Smooth muscle cell (in vitro differentiated cells): ENCODE data around the gene CFAP99. TPM values are rescaled to one million over a fixed set of nuclear protein-coding genes. Genes with fewer than 3 reads are reported as not detected.

Source experiments
- DNase-seq: peaks from one replicate; lab custom pipeline; 2025; ENCODE audit not compliant: unreplicated experiment; lab: John Stamatoyannopoulos, UW
- H2AFZ ChIP-seq: fragments of 200-600 bp; sonication (generic); 2 replicates; pipeline ENCODE4 v1.6.0; 2016; ENCODE audit warnings: antibody characterized with exemption, low read depth, mild to moderate bottlenecking
- H3F3A ChIP-seq: fragments of 200-600 bp; sonication (generic); 2 replicates; pipeline ENCODE4 v1.6.0; 2017; ENCODE audit warnings: antibody characterized with exemption, low read depth
- H3K27ac ChIP-seq: fragments of 200-600 bp; sonication (generic); 2 replicates; pipeline ENCODE4 v1.5.1; 2016; ENCODE audit warnings: low read depth, mild to moderate bottlenecking
- H3K27me3 ChIP-seq: fragments of 200-600 bp; sonication (generic); 2 replicates; pipeline ENCODE4 v1.6.1; 2016; ENCODE audit warnings: low read depth, mild to moderate bottlenecking
- H3K36me3 ChIP-seq: fragments of 200-600 bp; sonication (generic); 2 replicates; pipeline ENCODE4 v1.5.1; 2016; ENCODE audit warnings: low read depth
- H3K4me1 ChIP-seq: fragments of 200-600 bp; sonication (generic); 2 replicates; pipeline ENCODE4 v1.5.1; 2016; ENCODE audit warnings: low read depth
- H3K4me2 ChIP-seq: fragments of 200-600 bp; sonication (generic); 2 replicates; pipeline ENCODE4 v1.6.0; 2016; ENCODE audit warnings: mild to moderate bottlenecking
- H3K4me3 ChIP-seq: fragments of 200-600 bp; sonication (generic); 2 replicates; pipeline ENCODE4 v1.5.1; 2016; ENCODE audit warnings: mild to moderate bottlenecking
- H3K79me2 ChIP-seq: fragments of 200-600 bp; sonication (generic); 2 replicates; pipeline ENCODE4 v1.6.0; 2016; ENCODE audit warnings: low read depth, mild to moderate bottlenecking
- H3K9ac ChIP-seq: fragments of 200-600 bp; sonication (generic); 2 replicates; pipeline ENCODE4 v1.6.0; 2016; ENCODE audit warnings: low read depth
- H3K9me3 ChIP-seq: fragments of 200-600 bp; sonication (generic); replicated peaks from 2 replicates; pipeline ENCODE4 v1.5.1; 2016; ENCODE audit warnings: low read depth
- H4K20me1 ChIP-seq: fragments of 200-600 bp; sonication (generic); 2 replicates; pipeline ENCODE4 v1.6.0; 2016; ENCODE audit warnings: low read depth
- WGBS: methylation state at CpG from one replicate; pipeline ENCODE4 v1.1.7; 2016; ENCODE audit warnings: low lambda C conversion rate; 5-methylcytosine and 5-hydroxymethylcytosine counted together
- polyA plus RNA-seq: library from polyadenylated mRNA; unstranded; fragments of >200 nt; fragmentation: Nextera tagmentation; extraction: Ambion mirVana; gene quantifications from 2 replicates; pipeline ENCODE4 v1.2.1, GENCODE V29; 2016
- total RNA-seq: library from RNA; depleted of rRNA; stranded (reverse); fragments of >200 nt; gene quantifications from 2 replicates; pipeline ENCODE4 v1.2.3, GENCODE V29; 2014
- TF ChIP-seq, protein P1 (sequence below): fragments of 200-600 bp; sonication (generic); IDR thresholded peaks from 2 replicates; pipeline ENCODE4 v1.5.1; 2017; ENCODE audit warnings: borderline replicate concordance, mild to moderate bottlenecking, antibody characterized with exemption; ENCODE audit not compliant: insufficient read depth, poor library complexity, severe bottlenecking

Gene CFAP99
- total and polyA plus RNA-seq, 2 experiments from 2014 or later, result not detected

DNA sequence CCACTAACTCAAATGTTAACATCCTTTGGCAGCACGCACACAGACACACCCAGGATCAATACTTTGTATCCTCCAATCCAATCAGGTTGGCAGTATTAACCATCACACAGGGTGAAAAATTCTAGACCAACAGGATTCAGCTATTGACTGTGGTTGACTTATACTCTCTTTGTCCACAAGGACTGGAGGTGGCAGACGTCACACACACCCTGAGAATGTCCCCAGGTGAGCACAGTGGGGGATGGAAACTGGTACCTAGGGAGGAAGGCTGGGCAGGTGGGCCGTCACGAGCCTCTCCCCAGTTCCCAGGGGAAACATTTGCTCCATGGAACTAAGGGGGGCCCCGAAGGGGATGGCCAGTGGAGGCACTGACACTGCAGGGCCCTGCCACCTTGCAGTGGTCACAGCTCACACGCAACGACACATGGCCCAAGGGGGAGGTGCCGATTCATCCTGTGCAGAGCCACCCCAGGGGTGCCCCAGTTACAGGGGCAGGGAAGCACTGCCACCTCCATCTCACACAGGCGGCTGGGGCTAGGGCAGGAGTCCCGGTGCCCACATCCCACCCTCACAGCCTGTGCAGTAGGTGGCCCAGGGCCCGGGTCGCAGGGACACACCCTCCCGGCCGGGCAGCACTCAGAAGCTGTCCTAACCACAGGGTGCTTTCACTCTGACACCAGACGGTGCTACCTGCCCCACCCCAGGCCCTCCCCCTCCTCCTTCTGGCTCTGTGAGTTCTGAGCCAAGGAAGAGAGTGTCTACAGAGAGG is 17.7 kb upstream of the CFAP99 start:
- H3K79me2 ChIP-seq, result no peaks in the 10 kb centered on the region
- no peak overlapping the region for H3K9ac ChIP-seq
- no peaks in the 10 kb centered on the region for H3K9me3 ChIP-seq
- no peak overlapping the region for H3K4me2 ChIP-seq
- H2AFZ ChIP-seq, result no peak overlapping the region
- no peaks in the 10 kb centered on the region for H3K36me3 ChIP-seq
- no peak for DNase-seq
- 90% methylated on average over 15 of the region's 15 CpGs for WGBS
- TF ChIP-seq, protein P1, sequence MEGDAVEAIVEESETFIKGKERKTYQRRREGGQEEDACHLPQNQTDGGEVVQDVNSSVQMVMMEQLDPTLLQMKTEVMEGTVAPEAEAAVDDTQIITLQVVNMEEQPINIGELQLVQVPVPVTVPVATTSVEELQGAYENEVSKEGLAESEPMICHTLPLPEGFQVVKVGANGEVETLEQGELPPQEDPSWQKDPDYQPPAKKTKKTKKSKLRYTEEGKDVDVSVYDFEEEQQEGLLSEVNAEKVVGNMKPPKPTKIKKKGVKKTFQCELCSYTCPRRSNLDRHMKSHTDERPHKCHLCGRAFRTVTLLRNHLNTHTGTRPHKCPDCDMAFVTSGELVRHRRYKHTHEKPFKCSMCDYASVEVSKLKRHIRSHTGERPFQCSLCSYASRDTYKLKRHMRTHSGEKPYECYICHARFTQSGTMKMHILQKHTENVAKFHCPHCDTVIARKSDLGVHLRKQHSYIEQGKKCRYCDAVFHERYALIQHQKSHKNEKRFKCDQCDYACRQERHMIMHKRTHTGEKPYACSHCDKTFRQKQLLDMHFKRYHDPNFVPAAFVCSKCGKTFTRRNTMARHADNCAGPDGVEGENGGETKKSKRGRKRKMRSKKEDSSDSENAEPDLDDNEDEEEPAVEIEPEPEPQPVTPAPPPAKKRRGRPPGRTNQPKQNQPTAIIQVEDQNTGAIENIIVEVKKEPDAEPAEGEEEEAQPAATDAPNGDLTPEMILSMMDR, result no peak
- no peaks in the 10 kb centered on the region for H3K27me3 ChIP-seq
- H3K27ac ChIP-seq, result no peak overlapping the region
- H3K4me3 ChIP-seq, result no peak overlapping the region
- H3K4me1 ChIP-seq, result peaks cover 7% of the 10 kb centered on the region
- no peaks in the 10 kb centered on the region for H4K20me1 ChIP-seq
- H3F3A ChIP-seq, result no peaks in the 10 kb centered on the region

GRCh38 chr4:2401610-2401983 is 17.2 kb upstream of the CFAP99 start:
- 59% methylated on average over 15 of the region's 15 CpGs for WGBS

GRCh38 chr4:2402048-2402842 is 16.5 kb upstream of the CFAP99 start:
- TF ChIP-seq, protein P1, result no peak
- Histone ChIP-seq H3K9ac (no peak overlapping the region), H3K27ac (no peak overlapping the region), H3K79me2 (no peaks in the 10 kb centered on the region), H3K9me3 (no peaks in the 10 kb centered on the region), H3K4me2 (peak overlapping the region; percentile 82), H2AFZ (peak overlapping the region; percentile 59), H3F3A (no peaks in the 10 kb centered on the region), H4K20me1 (no peaks in the 10 kb centered on the region), H3K4me3 (peak overlapping the region; percentile 42), H3K36me3 (no peaks in the 10 kb centered on the region), H3K4me1 (peaks cover 7% of the 10 kb centered on the region), H3K27me3 (peaks cover 8% of the 10 kb centered on the region)
- peak; percentile 45 for DNase-seq
- WGBS, result 8% methylated on average over 27 of the region's 27 CpGs

More at GRCh38 chr4:2401610-2401983, 17.2 kb upstream of the CFAP99 start:
- H3K4me1 ChIP-seq, result peaks cover 7% of the 10 kb centered on the region
- DNase-seq, result no peak
- no peaks in the 10 kb centered on the region for H3F3A ChIP-seq
- peak overlapping the region; percentile 59 for H2AFZ ChIP-seq
- no peaks in the 10 kb centered on the region for H3K79me2 ChIP-seq
- H3K27ac ChIP-seq, result no peak overlapping the region
- TF ChIP-seq, protein P1, result no peak
- H4K20me1 ChIP-seq, result no peaks in the 10 kb centered on the region
- H3K9me3 ChIP-seq, result no peaks in the 10 kb centered on the region
- H3K4me3 ChIP-seq, result peak overlapping the region; percentile 42
- H3K36me3 ChIP-seq, result no peaks in the 10 kb centered on the region
- no peak overlapping the region for H3K9ac ChIP-seq
- H3K27me3 ChIP-seq, result peaks cover 2% of the 10 kb centered on the region
- peak overlapping the region; percentile 82 for H3K4me2 ChIP-seq
